Stimulated activated CD4-positive, alpha-beta T cell treated with anti-CD3 and anti-CD28 coated beads, Interleukin-1b, Interleukin-23, amount 100 ng/mL, for 24 hours (primary cell): ENCODE results near the gene OR56A4.
"Not testable (repeated sequence)": the region's sequence is repeated elsewhere in the genome, so short reads cannot be mapped to it uniquely, and the experiment has no call there.

ENCODE experiments used
- DNase-seq, 4 experiments: peaks; one replicate each; pipeline ENCODE4 v3.0.0-alpha.2; 2020; ENCODE audit warnings: low read depth in 4 of 4, low spot score in 1 of 4

OR56A4 gene

DNA sequence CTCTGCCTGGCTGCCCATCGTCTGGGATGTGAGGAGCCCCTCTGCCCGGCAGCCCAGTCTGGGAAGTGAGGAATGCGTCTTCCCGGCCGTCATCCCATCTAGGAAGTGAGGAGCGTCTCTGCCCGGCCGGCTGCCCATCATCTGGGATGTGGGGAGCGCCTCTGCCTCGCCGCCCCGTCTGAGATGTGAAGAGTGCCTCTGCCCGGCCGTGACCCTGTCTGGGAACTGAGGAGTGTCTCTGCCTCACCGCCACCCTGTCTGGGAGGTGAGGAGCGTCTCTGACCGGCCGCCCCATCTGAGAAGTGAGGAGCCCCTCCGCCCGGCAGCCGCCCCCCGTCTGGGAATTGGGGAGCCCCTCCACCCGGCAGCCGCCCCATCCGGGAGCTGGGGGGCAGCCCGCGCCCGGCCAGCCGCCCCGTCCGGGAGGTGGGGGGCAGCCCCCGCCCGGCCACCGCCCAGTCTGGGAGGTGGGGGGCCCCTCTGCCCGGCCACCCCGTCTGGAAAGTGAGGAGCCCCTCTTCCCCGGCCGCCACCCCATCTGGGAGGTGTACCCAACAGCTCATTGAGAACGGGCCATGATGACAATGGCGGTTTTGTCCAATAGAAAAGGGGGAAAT lies 45.9 kb downstream of the OR56A4 start:
- DNase-seq: not testable (repeated sequence)

DNA sequence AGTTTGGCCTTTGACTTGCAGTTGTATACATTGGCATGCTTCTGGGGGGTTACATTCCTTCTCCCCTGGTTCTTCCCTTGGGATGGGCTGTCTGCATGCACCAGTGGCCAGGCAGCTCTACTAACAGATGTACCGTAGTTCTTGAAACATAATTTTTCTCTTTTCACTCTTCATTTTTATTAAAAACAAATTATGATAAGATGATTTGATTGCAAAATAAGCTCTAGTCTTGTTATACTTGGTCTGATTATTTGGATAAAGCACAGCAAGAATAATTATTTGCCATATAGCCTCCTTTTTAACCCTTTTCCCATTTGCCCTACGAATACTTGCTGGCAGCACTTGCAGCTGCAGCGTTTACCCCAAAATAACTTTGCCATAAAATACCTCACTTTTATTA lies 51.2 kb downstream of the OR56A4 start:
- DNase-seq: no peak
